ENCODE results near the gene SMAD3. TPM values are rescaled to one million over a fixed set of nuclear protein-coding genes. Genes with fewer than 3 reads are reported as not detected.

The SMAD3 gene
- total and polyA plus RNA-seq, 5 donors: 9.9 to 40.5 (median 29.2) TPM

- intact Hi-C loops (cut with DNase I): loop anchor here in 1 of 4 donors (10.0 kb wide), 1 partner anchor 78 kb away; the partner anchor contains the start of gene SMAD3
- Histone ChIP-seq H3K9me3 (ENCODE audit: control insufficient read depth, low read length) (no peaks in the 10 kb centered on the region), H3K27me3 (ENCODE audit: control insufficient read depth, insufficient read depth) (no peaks in the 10 kb centered on the region), H3K4me3 (ENCODE audit: low read length) (no peak overlapping the region), H3K27ac (ENCODE audit: low read length) (no peak overlapping the region), H3K4me1 (ENCODE audit: control insufficient read depth, insufficient read depth, low read length) (peaks cover 40% of the 10 kb centered on the region)
- peak; percentile 19 to 32 for ATAC-seq
- peak in 2 of 3 donors; percentile 37 to 58 for DNase-seq
- 43% methylated on average over 6 of the region's 6 CpGs for WGBS
Observed at GRCh38 chr15:67142767-67143100, 77.3 kb downstream of the SMAD3 start.

GRCh38 chr15:67143646-67144045, 78.2 kb downstream of the SMAD3 start:
- 98% methylated on average over 6 of the region's 6 CpGs for WGBS
- Histone ChIP-seq H3K4me3 (ENCODE audit: low read length) (no peak overlapping the region), H3K27ac (ENCODE audit: low read length) (no peak overlapping the region), H3K4me1 (ENCODE audit: control insufficient read depth, insufficient read depth, low read length) (peaks cover 42% of the 10 kb centered on the region), H3K27me3 (ENCODE audit: control insufficient read depth, insufficient read depth) (no peaks in the 10 kb centered on the region), H3K9me3 (ENCODE audit: control insufficient read depth, low read length) (no peaks in the 10 kb centered on the region)
- DNase-seq (peak in 1 of 3 donors; percentile 10), ATAC-seq (no peak)
- intact Hi-C loops (cut with DNase I): loop anchor here in 1 of 4 donors (10.0 kb wide), 1 partner anchor 79 kb away; the partner anchor contains the start of gene SMAD3

- intact Hi-C loops (cut with DNase I): loop anchor here in 1 of 4 donors (10.0 kb wide), 1 partner anchor 80 kb away; the partner anchor contains the start of gene SMAD3
- DNase-seq (peak in 2 of 3 donors; percentile 35 to 44), ATAC-seq (peak in 1 of 2 donors; percentile 11)
- WGBS: 58% methylated on average over 7 of the region's 7 CpGs
- H3K27me3 ChIP-seq (ENCODE audit: control insufficient read depth, insufficient read depth): no peaks in the 10 kb centered on the region
- H3K27ac ChIP-seq (ENCODE audit: low read length): peak overlapping the region; percentile 36
- H3K4me1 ChIP-seq (ENCODE audit: control insufficient read depth, insufficient read depth, low read length): peaks cover 49% of the 10 kb centered on the region
- no peaks in the 10 kb centered on the region for H3K9me3 ChIP-seq (ENCODE audit: control insufficient read depth, low read length)
- no peak overlapping the region for H3K4me3 ChIP-seq (ENCODE audit: low read length)
Observed at GRCh38 chr15:67144609-67145311, 79.4 kb downstream of the SMAD3 start.

- intact Hi-C loops (cut with DNase I): loop anchor here in 1 of 4 donors (10.0 kb wide), 1 partner anchor 80 kb away; the partner anchor contains the start of gene SMAD3
- Histone ChIP-seq H3K27me3 (ENCODE audit: control insufficient read depth, insufficient read depth) (no peaks in the 10 kb centered on the region), H3K4me3 (ENCODE audit: low read length) (no peak overlapping the region), H3K4me1 (ENCODE audit: control insufficient read depth, insufficient read depth, low read length) (peaks cover 48% of the 10 kb centered on the region), H3K9me3 (ENCODE audit: control insufficient read depth, low read length) (no peaks in the 10 kb centered on the region), H3K27ac (ENCODE audit: low read length) (no peak overlapping the region)
- WGBS: 86% methylated on average over 4 of the region's 4 CpGs
- ATAC-seq (no peak), DNase-seq (no peak)
Observed at GRCh38 chr15:67145312-67145610, 79.9 kb downstream of the SMAD3 start.

- intact Hi-C loops (cut with DNase I): loop anchor here in 1 of 4 donors (10.0 kb wide), 1 partner anchor 81 kb away; the partner anchor contains the start of gene SMAD3
- H3K4me1 ChIP-seq (ENCODE audit: control insufficient read depth, insufficient read depth, low read length): peaks cover 47% of the 10 kb centered on the region
- ATAC-seq (no peak), DNase-seq (peak in 1 of 3 donors; percentile 17)
- 80% methylated on average over 4 of the region's 4 CpGs for whole genome bisulfite sequencing
- no peaks in the 10 kb centered on the region for H3K9me3 ChIP-seq (ENCODE audit: control insufficient read depth, low read length)
- no peak overlapping the region for H3K27ac ChIP-seq (ENCODE audit: low read length)
- no peak overlapping the region for H3K4me3 ChIP-seq (ENCODE audit: low read length)
- H3K27me3 ChIP-seq (ENCODE audit: control insufficient read depth, insufficient read depth): no peaks in the 10 kb centered on the region
Observed at GRCh38 chr15:67145710-67146109, 80.3 kb downstream of the SMAD3 start.

GRCh38 chr15:67146234-67146633, 80.8 kb downstream of the SMAD3 start:
- Histone ChIP-seq H3K9me3 (ENCODE audit: control insufficient read depth, low read length) (no peaks in the 10 kb centered on the region), H3K27ac (ENCODE audit: low read length) (peak overlapping the region; percentile 94), H3K4me3 (ENCODE audit: low read length) (no peak overlapping the region), H3K27me3 (ENCODE audit: control insufficient read depth, insufficient read depth) (no peaks in the 10 kb centered on the region), H3K4me1 (ENCODE audit: control insufficient read depth, insufficient read depth, low read length) (peaks cover 42% of the 10 kb centered on the region)
- intact Hi-C loops (cut with DNase I): loop anchor here in 1 of 4 donors (10.0 kb wide), 1 partner anchor 81 kb away; the partner anchor contains the start of gene SMAD3
- WGBS: 43% methylated on average over 6 of the region's 6 CpGs
- DNase-seq (peak; percentile 63 to 78 (median 77)), ATAC-seq (peak; percentile 25 to 29)

GRCh38 chr15:67146875-67147381, 81.5 kb downstream of the SMAD3 start:
- peak in 2 of 3 donors; percentile 56 to 61 for DNase-seq
- WGBS: 35% methylated on average over 10 of the region's 10 CpGs

GRCh38 chr15:67147396-67147949, 82.1 kb downstream of the SMAD3 start:
- intact Hi-C loops (cut with DNase I): loop anchor here in 1 of 4 donors (10.0 kb wide), 1 partner anchor 83 kb away; the partner anchor contains the start of gene SMAD3
- no peak for ATAC-seq
- Histone ChIP-seq H3K27ac (ENCODE audit: low read length) (peak overlapping the region; percentile 94), H3K27me3 (ENCODE audit: control insufficient read depth, insufficient read depth) (no peaks in the 10 kb centered on the region), H3K4me3 (ENCODE audit: low read length) (no peak overlapping the region), H3K4me1 (ENCODE audit: control insufficient read depth, insufficient read depth, low read length) (peaks cover 34% of the 10 kb centered on the region), H3K9me3 (ENCODE audit: control insufficient read depth, low read length) (no peaks in the 10 kb centered on the region)
- peak in 1 of 3 donors; percentile 10 for DNase-seq
- 83% methylated on average over 7 of the region's 7 CpGs for WGBS

More at GRCh38 chr15:67146875-67147381, 81.5 kb downstream of the SMAD3 start:
- ATAC-seq: peak; percentile 51 to 78
- H3K4me3 ChIP-seq (ENCODE audit: low read length): no peak overlapping the region
- no peaks in the 10 kb centered on the region for H3K27me3 ChIP-seq (ENCODE audit: control insufficient read depth, insufficient read depth)
- H3K27ac ChIP-seq (ENCODE audit: low read length): peak overlapping the region; percentile 94
- H3K4me1 ChIP-seq (ENCODE audit: control insufficient read depth, insufficient read depth, low read length): peaks cover 35% of the 10 kb centered on the region
- intact Hi-C loops (cut with DNase I): loop anchor here in 1 of 4 donors (10.0 kb wide), 1 partner anchor 82 kb away; the partner anchor contains the start of gene SMAD3
- no peaks in the 10 kb centered on the region for H3K9me3 ChIP-seq (ENCODE audit: control insufficient read depth, low read length)

GRCh38 chr15:67148196-67148701, 82.8 kb downstream of the SMAD3 start:
- no peak for ATAC-seq
- peaks cover 30% of the 10 kb centered on the region for H3K4me1 ChIP-seq (ENCODE audit: control insufficient read depth, insufficient read depth, low read length)
- no peak overlapping the region for H3K27ac ChIP-seq (ENCODE audit: low read length)
- no peaks in the 10 kb centered on the region for H3K27me3 ChIP-seq (ENCODE audit: control insufficient read depth, insufficient read depth)
- 68% methylated on average over 6 of the region's 6 CpGs for WGBS
- intact Hi-C loops (cut with DNase I): loop anchor here in 1 of 4 donors (10.0 kb wide), 1 partner anchor 83 kb away; the partner anchor contains the start of gene SMAD3
- H3K9me3 ChIP-seq (ENCODE audit: control insufficient read depth, low read length): no peaks in the 10 kb centered on the region
- H3K4me3 ChIP-seq (ENCODE audit: low read length): no peak overlapping the region
- DNase-seq: peak in 1 of 3 donors; percentile 11

GRCh38 chr15:67149068-67149772, 83.8 kb downstream of the SMAD3 start:
- no peaks in the 10 kb centered on the region for H3K9me3 ChIP-seq (ENCODE audit: control insufficient read depth, low read length)
- ATAC-seq (no peak), DNase-seq (peak in 1 of 3 donors; percentile 18)
- 85% methylated on average over 6 of the region's 6 CpGs for WGBS
- intact Hi-C loops (cut with DNase I): loop anchor here in 1 of 4 donors (10.0 kb wide), 1 partner anchor 84 kb away; the partner anchor contains the start of gene SMAD3
- peak overlapping the region; percentile 75 for H3K27ac ChIP-seq (ENCODE audit: low read length)
- H3K27me3 ChIP-seq (ENCODE audit: control insufficient read depth, insufficient read depth): no peaks in the 10 kb centered on the region
- no peak overlapping the region for H3K4me3 ChIP-seq (ENCODE audit: low read length)
- H3K4me1 ChIP-seq (ENCODE audit: control insufficient read depth, insufficient read depth, low read length): peaks cover 36% of the 10 kb centered on the region

Measured in right cardiac atrium (tissue), 5 donors.